Gastroesophageal sphincter (tissue), 3 donors: Measurements from ENCODE around the gene PACSIN3.

Experiments
- EP300 ChIP-seq: sonication (generic); formaldehyde crosslinking; IDR thresholded peaks from one replicate; pipeline ENCODE4 v1.6.1; 2017; ENCODE audit warnings: antibody characterized with exemption, mild to moderate bottlenecking
- POLR2A ChIP-seq, 2 donors: fragments of 450-650 bp; IDR thresholded peaks; one replicate each; pipeline ENCODE4 v1.6.1; 2017; ENCODE audit warnings: antibody characterized with exemption in 2 of 2, mild to moderate bottlenecking in 2 of 2, moderate library complexity in 1 of 2
- POLR2AphosphoS5 ChIP-seq: sonication (generic); formaldehyde crosslinking; IDR thresholded peaks from one replicate; pipeline ENCODE4 v1.6.1; 2017; ENCODE audit warnings: antibody characterized with exemption
- TF ChIP-seq, protein P1 (sequence below), 4 experiments: fragments of 200-600 bp in 2 of 4; fragments of 450-650 bp in 2 of 4; sonication (generic) in 1 of 4; IDR thresholded peaks; one replicate each; pipeline ENCODE4 v1.5.1; 2017 to 2019; ENCODE audit warnings: antibody characterized with exemption in 4 of 4, mild to moderate bottlenecking in 2 of 4, moderate library complexity in 2 of 4

DNA sequence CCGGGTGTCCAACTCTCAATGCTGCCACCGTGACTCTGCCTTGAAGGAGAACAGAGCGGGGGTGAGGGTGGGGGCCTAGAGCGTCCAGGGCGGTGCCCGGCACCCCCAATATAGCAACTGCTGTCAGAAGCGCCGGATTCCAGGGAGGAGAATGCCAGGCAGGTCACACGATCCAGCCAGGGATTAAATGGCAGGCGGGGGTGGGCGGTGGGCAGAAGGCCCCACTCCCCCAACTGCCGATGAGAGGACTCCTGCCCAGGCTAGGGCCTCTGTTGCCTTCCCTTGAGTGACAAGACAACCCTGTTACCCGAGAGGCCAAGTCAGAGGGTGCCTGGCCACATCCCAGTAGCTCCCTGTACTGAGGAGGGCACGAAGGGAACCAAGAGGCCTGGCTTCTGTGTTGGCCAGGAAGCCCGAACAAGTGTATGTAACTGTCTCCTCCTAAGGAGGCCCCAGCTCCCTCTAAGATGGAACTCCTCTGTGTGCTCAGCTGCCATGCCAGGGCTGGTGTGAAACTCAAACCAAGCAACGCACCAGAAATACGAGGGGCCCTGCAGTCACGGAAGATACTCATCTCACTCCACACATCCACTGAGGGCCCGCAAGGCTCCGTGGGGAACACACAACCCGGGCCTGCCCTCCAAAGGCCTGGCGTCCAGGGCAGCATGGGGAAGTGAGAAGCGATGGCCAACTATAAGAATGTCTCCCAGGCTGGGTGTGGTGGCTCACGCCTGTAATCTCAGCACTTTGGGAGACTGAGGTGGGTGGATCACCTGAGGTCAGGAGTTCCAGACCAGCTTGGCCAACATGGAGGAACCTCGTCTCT lies 3.0 kb downstream of the PACSIN3 start:
- TF ChIP-seq, protein P1, sequence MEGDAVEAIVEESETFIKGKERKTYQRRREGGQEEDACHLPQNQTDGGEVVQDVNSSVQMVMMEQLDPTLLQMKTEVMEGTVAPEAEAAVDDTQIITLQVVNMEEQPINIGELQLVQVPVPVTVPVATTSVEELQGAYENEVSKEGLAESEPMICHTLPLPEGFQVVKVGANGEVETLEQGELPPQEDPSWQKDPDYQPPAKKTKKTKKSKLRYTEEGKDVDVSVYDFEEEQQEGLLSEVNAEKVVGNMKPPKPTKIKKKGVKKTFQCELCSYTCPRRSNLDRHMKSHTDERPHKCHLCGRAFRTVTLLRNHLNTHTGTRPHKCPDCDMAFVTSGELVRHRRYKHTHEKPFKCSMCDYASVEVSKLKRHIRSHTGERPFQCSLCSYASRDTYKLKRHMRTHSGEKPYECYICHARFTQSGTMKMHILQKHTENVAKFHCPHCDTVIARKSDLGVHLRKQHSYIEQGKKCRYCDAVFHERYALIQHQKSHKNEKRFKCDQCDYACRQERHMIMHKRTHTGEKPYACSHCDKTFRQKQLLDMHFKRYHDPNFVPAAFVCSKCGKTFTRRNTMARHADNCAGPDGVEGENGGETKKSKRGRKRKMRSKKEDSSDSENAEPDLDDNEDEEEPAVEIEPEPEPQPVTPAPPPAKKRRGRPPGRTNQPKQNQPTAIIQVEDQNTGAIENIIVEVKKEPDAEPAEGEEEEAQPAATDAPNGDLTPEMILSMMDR (IDR thresholded peaks at IDR 0.05), result no peak
- TF ChIP-seq POLR2AphosphoS5 (no peak), EP300 (no peak), POLR2A (IDR thresholded peaks at IDR 0.05) (no peak)
